ENCODE results near the gene RCSD1.
"Not testable (repeated sequence)": the region's sequence is repeated elsewhere in the genome, so short reads cannot be mapped to it uniquely, and the experiment has no call there.

Gene RCSD1

DNA sequence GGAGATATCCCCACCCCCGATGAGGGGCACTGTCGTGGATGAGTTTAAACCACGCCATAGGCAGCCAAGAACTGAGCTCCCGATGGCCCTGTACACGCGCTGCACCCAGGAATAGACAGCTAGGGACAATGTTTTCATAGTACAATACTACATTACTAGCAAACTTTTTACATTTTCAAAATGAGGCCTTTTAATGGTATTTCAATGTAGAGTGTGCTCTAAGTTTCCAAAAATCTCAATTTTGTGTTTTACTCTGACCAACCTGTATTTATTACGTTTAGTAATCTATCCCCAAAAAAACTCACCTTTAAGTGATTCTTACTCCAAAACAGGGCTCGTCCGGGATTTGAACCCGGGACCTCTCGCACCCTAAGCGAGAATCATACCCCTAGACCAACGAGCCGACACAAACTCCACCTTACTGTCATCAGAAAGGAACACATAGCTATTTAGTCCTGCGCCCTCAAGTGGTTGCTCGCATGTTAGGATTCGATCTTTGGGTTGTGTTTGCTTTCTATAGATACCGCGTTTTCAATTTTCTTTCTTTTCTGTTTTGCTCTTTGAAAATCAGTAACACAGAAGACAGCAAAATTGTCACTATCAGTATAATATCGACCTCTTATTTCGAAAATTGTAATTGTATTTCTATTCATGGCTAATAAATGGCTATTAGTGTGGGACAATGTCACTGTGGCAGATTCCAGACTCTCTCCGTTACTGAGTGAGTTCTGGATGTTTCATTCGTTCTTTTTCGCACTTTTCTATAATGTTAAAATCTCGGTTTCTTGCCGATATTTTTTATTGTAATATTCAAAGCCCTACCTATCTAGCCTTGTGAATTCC is 85.3 kb downstream of the RCSD1 start:
- peak; percentile 69 to 79 for DNase-seq (ENCODE audit: low read depth in 2 of 2)

DNA sequence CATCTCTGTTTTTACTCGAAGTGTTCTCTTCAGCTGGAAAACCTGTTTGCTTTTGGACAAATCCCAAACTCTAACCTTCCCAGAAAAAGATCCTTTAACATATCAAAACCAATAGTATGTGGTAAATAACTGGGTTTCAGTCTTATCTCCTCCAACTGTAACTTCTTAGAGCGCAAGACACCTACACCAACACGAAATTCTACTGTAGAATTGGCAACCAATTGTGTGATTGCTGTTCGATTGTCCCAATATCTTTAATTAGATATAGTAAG is 85.9 kb downstream of the RCSD1 start:
- no peak for DNase-seq (ENCODE audit: low read depth in 2 of 2)

DNA sequence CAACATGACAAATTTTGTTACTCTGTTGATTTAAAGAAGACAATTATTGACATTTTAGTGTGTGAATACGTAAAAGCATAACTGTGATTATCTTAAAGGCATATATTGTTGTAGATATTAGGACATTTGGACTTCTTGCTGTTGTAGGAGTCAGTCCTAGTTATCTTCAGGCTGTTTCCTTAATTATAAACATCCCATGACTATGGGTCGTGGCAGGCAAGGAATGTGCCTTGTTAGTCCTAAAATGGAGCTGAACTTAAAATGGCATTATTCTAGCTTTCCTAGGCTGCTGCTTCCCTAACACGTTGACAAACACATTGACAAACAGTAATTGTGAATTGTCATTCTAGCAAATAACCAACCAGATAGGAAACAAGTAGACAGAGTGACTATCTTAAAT is 87.3 kb downstream of the RCSD1 start:
- DNase-seq (ENCODE audit: low read depth in 2 of 2), result no peak

DNA sequence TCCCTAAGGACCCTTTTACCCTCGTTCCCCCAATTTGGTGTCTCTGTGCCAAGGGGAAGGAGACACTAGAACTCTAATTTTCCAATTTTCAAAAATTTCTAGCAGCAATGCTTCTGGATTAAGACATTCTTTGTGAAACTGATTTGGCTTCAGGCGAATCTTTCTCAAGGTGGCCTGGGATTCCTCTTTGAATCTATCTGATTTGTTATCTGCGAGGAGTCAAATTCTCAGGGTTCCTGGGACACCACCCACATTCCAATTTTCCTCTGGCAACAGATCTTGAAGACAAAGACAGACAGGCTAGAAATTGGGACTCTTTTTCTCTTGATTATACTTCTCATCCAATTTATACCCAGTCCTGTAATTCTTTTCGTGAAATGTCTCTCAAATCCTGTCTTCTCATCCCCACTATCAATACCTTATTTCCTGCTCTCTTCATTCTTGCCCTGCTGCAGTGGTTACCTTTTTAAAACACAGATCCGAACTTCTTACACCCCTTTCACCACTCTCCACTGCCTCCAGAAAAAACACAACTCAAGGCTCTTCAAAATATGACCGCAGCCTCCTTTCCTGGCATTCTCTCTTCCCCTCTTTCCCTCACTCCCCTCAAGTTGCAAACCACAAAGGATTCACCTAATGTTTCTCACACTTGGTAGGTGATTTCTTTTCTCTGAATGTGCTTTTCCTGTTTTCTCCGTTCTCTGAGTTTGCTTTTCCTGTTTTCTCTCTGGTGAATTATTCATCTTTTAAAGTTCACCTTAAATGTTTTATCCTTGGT is 89.1 kb downstream of the RCSD1 start:
- no peak for DNase-seq (ENCODE audit: low read depth in 2 of 2)

DNA sequence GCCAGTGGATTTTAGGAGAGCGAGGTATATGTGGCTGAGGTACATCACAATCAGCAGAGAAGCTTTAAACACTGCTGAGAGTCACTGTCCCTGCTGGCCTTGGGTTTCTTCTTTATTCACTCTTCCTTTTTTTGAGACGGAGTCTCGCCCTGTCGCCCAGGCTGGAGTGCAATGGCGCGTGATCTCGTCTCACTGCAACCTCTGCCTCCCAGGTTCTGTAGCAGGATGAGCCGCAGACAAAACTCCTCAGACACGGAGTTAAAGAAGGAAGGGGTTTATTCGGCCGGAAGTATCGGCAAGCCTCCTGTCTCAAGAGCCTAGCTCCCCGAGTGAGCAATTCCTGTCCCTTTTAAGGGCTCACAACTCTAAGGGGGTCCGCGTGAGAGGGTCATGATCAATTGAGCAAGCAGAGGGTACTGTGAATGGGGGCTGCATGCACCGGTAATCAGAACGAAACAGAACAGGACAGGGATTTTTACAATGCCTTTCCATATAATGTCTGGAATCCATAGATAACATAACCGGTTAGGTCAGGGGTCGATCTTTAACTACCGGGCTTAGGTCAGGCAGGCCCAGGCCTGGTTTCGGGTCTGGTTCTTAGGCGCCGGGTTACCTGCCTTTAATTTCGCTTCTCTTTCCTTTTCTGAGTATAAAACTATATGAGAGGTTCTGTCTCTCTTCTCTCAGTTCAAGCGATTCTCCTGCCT is 89.8 kb downstream of the RCSD1 start:
- not testable (repeated sequence) for DNase-seq (ENCODE audit: low read depth in 2 of 2)

DNA sequence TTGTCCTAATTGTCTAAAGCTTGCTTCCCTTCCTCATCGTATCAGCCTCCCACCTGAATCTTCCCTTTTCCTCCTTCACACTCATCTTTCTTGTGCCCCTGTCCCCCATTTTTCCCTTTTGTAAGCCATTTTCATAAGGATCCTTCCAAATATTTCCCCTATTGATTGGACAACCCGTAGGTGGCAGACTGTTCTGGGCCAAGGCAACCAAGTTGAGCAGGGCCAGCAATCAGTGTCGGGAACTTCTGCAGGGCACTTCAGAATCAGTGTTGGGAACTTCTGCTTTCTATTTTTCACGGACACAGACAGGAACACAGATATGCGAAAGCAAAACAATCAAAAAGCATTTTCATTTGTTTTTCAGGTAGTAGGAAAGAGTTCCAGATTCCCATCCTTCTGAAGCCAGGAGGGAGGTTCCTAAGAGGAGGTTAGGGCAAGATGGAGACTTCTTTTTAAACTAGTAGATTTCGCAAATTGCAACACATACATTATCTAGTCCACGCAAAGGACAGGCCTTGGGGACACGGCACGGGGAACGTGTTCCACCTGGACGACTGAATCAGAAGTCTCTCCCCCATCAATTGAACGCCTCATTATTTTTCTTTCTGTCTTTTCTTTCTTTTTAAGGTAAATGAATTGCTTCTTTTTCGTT is 91.1 kb downstream of the RCSD1 start:
- no peak for DNase-seq (ENCODE audit: low read depth in 2 of 2)

DNA sequence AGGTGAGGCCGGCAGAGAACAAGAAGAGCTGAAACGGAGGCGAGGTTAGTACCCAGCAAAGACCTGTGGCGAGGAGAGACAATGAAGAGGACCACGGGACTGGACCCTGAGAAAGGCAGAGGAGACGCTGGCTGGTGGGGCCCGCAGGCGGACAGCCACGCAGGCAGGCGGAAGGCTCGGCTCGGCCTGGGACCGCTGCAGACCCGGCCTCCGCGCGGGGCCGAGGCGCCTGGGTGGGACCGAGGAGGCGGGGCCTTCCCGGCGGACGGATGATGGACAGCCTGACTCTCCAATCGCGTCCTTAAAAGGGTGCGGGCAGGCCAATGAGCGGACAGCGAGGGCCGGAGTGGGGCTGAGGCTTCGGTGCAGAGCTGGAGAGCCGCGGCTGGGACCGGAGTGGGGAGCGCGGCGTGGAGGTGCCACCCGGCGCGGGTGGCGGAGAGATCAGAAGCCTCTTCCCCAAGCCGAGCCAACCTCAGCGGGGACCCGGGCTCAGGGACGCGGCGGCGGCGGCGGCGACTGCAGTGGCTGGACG is 91.7 kb downstream of the RCSD1 start, which contains the start of gene MPZL1:
TSS of gene MPZL1 (plus strand) at position 366 of the 535 bp plus-strand sequence. CDS start 170 bp downstream, outside the sequence.
- DNase-seq (ENCODE audit: low read depth in 2 of 2), result peak; percentile 86 to 88

DNA sequence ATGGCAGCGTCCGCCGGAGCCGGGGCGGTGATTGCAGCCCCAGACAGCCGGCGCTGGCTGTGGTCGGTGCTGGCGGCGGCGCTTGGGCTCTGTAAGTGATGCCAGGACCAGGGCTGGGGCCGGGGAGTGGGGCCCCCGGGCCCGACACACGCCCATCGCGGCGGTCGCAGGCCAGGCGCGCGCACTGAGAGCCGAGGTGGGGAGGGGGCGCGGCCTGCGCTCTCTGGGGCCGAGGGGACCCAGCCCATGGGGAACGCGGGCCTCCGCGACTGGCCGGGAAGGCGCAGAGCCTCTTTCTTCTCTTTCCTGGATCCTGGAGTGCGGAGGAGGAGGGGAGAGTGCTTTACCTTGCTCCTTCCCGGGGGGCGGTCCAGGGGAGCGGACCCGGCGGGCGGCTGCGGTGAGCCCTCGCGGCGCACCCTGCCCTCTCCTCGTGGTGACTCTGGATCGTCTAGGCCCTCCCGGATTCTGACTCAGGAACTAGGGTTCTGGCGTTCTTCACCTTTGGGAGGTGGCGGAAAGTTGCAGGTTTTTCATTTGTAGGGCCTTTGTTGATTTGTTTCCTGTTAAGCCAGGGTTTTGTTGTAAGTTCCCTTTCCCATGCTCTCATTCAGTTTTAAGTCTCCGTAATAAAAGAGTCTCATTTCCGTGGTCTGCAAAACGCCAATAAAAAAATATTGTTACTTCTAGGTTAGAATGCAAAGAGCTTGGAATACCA is 92.3 kb downstream of the RCSD1 start:
- no peak for DNase-seq (ENCODE audit: low read depth in 2 of 2)

DNA sequence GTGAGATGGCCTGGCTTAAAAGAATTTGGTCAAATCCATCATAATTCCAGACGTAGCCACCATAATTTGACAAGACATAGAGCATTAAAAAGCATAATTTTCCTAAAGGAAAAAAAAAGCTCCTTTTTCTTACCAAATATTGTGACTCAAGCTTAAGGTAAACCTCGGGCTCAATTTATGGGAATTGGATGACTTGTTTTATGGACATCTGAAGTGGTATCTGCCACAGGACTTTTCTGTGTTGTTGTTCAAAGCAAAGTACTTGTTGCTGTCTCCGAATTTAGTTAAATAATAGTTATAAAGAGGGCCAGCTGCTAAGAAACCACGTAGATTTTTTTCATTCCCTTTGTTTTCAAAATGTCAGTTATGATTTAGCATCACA is 92.8 kb downstream of the RCSD1 start:
- no peak for DNase-seq (ENCODE audit: low read depth in 2 of 2)

DNA sequence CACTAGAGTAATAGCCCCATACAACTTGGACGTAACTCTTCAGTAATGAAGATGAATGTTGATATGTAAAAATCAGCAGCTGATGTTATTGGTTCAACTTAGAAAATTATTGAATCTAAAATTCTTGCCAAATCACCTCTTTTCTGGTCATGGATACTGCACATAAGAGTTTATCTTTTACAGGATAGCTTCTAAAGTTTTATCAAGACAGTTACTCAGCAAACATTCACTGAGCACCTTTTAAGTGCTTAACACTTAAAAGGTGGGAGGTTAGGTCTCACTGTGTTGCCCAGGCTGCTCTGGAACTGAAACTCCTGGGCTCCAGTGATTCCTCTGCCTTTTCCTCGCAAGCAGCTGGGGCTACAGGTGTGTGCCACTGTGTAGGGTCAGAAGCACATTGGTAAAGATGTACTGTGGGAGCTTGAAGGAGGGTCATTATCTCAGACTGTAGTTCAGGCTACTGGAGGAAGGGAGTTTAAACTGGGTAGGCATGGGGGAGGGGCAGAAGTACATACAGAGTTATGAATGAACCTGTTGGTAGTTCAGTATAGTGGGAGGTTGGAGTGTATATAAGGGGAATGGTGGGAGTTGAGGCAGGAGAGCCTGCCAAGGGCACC is 93.8 kb downstream of the RCSD1 start:
- DNase-seq (ENCODE audit: low read depth in 2 of 2), result no peak

DNA sequence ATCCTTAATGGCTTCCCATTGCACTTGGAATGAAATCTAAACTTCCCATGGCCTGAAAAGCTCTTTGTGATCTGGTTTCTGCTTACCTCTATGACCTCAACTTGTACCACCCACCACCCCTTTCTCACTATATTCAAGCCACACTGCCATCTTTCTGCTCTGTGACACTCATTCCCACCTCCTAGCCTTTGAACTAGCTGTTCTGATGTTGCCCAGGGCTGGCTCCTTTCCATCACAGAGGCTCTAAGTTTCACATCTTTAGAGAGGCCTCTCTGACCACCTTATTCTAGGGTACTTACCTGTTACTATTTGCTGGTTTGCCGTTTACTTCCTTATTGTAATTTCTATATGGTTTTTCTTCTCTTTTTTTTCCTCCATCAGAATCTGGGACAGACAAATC is 96.0 kb downstream of the RCSD1 start:
- no peak for DNase-seq (ENCODE audit: low read depth in 2 of 2)

DNA sequence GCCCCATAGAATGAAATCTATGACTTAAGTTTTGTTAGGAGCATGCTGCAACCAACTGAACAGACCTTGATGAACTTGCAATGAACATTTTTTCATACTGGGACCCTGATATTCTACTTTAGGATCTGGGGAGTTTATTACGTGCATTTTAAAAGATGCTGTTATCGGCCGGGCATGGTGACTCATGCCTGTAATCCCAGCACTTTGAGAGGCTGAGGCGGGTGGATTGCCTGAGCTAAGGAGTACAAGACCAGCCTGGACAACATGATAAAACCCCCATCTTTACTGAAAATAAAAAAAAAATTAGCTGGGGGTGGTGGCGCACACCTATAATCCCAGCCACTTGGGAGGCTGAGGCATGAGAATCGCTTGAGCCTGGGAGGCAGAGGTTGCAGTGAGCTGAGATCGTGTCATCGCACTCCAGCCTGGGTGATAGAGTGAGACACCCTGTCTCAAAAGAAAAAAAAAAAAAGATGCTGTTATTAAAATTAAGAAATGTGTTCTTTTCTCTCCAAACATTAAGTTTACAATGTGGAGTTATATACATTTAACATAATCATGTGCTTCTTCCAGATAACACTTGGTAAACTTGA is 98.9 kb downstream of the RCSD1 start:
- DNase-seq (ENCODE audit: low read depth in 2 of 2), result no peak

DNA sequence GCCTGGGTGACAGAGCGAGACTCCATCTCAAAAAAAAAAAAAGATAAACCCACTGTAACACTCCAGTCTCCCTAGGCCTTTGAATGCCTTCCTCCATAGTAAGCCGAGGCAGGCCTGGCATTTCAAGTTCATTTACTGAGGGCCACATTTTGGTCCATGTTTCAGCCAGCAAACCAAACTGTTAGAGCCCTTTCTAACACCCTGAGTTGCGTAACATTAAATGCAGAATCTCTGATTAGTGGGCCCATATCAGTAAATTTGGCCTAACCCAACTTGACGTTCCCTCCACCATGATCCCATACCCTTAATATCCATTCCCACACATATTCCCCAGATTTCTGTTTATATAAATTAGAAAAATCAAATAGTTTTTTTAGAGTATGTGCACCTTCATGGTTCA is 104.2 kb downstream of the RCSD1 start:
- DNase-seq (ENCODE audit: low read depth in 2 of 2), result no peak

DNA sequence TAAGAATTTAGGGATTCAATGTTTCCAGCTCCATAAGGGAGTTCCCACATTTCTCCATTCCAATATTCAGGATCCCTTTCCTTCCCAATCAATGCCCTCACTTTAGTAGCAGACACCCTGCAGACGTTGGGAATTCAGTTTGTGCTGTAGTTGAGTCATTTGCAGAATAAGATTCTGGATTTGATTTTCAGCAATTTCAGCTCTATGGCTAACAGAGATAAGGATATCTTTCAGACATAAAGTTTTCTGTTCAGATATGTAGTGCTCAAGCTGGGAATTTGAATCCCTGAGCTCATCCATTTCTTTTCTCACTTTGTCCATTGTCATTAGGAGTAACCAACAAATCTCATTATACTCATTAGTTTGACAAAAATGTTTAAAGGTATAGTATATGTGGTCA is 104.8 kb downstream of the RCSD1 start:
- no peak for DNase-seq (ENCODE audit: low read depth in 2 of 2)

DNA sequence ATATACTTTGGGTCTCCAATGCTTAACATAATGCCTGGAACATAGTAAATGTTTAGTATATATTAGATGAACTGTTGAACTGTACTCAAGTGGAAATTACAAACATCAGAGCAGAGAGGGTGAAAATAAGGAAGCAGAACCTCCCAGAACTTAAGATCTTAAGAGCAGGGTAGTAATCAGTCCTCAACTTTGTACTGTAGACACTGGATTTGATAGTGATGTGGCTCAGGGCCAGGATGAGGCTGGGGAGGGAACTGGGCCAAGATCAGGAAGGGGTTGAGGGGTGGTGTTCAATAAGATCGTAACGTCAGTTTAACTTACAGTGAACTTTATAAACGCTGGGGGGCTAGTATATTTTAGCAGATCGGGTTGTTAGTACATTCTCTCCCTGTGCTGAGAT is 107.1 kb downstream of the RCSD1 start:
- DNase-seq (ENCODE audit: low read depth in 2 of 2), result no peak

DNA sequence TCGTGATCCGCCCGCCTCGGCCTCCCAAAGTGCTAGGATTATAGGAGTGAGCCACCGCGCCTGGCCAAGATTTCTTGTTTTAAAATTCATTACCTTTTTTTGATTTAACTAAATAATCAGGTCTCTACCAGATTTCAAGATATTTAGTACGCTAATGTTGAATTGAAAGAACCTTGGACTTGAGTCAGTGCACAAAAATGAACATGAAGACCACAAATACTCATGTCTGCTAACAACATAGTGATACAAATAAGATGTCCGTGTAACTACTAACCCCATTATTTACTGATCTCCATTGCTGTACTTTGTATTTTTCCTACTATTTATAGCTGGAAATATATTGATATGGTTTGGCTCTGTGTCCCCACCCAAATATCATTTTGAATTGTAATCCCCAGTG is 108.1 kb downstream of the RCSD1 start:
- no peak for DNase-seq (ENCODE audit: low read depth in 2 of 2)

DNA sequence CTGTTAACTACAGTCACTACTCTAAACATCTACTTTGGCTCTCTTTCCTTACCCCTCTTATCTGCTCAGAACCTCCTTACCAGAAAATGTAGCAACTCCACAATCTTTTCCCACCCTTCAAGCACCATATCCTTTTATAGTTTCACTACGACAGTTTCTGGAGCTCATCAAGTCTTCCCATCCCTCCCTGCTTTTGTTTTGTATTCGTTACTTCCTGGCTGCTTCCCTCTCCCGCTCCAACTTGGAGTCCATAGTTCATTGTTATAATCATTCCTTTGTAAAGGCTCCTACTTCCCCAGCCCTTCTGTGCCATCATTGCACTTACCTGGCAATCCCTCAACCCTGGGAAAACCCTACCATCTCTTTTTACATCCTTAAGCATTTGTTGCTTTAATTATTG is 109.7 kb downstream of the RCSD1 start:
- no peak for DNase-seq (ENCODE audit: low read depth in 2 of 2)

DNA sequence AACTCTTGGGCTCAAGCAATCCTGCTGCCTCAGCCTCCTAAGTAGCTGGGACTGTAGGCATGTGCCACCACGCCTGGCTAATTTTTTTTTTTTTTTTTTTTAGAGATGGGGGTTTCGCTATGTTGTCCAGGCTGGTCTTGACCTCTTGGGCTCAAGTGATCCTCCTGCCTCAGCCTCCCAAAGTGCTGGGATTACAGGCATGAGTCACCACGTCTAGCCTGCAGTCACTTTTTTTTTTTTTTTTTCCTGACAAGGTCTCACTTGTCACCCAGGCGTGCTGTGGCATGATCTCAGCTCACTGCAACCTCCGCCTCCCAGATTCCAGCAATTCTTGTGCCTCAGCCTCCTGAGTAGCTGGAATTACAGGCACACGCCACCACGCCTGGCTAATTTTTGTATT is 111.1 kb downstream of the RCSD1 start:
- DNase-seq (ENCODE audit: low read depth in 2 of 2), result not testable (repeated sequence)

DNA sequence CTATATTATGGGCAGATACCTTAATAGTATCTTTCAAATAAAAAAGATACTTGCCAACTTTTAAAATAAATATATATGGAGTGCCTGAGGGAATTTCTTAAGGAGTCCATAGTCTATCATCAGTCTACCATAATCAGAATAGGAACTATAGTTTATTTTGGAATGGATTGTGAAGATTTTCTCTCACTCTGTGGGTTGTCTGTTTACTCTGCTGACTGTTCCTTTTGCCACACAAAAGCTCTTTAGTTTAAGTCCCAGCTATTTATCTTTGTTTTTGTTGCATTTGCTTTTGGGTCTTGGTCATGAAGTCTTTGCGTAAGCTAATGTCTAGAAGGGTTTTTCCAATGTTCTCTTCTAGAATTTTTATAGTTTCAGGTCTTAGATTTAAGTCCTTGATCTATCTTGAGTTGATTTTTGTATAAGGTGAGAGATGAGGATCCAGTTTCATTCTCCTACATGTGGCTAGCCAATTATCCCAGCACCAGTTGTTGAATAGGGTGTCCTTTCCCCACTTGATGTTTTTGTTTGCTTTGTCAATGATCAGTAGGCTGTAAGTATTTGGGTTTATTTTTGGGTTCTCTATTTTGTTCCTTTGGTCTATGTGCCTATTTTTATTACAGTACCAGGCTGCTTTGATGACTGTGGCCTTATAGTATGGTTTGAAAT is 112.5 kb downstream of the RCSD1 start:
- not testable (repeated sequence) for DNase-seq (ENCODE audit: low read depth in 2 of 2)

DNA sequence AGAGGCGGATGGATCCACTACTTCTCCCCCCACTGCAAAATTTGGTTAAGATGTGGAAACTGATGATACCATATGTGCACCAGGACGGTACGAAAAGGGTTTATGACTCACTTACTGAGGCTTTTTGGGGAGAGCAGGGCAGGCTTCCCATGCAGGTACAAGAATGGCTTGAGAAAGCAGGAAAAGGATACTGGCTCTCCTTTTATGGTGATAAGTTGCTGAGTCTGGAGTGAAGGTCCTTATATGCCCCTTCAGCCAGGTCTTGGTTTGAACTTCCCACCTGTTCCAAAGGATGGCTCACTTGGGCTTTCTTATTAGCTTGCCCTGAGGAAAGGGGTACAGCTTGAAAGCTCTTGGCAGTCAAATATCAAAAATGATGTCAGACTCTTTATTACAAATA is 114.9 kb downstream of the RCSD1 start:
- DNase-seq (ENCODE audit: low read depth in 2 of 2), result no peak

All from stimulated activated CD4-positive, alpha-beta T cell treated with anti-CD3 and anti-CD28 coated beads, Interleukin-1b, Interleukin-23, amount 100 ng/mL, for 1 hour (primary cell).